HepG2 (cell line): ENCODE results near the gene EHBP1. TPM values are rescaled to one million over a fixed set of nuclear protein-coding genes. Genes with fewer than 3 reads are reported as not detected.

ENCODE experiments used
- FOXC1 ChIP-seq: sonication (generic); formaldehyde crosslinking; IDR thresholded peaks from 2 replicates; pipeline ENCODE4 v1.8.0; 2022; ENCODE audit warnings: mild to moderate bottlenecking, missing genetic modification reagents, borderline replicate concordance
- HNRNPK ChIP-seq: fragments of 200-400 bp; formaldehyde crosslinking; IDR thresholded peaks from 2 replicates; pipeline ENCODE4 v1.6.1; 2018; ENCODE audit warnings: low read length, low read depth, moderate library complexity, mild to moderate bottlenecking; ENCODE audit not compliant: poor library complexity, severe bottlenecking
- PHF8 ChIP-seq: sonication (generic); formaldehyde crosslinking; IDR thresholded peaks from 2 replicates; pipeline ENCODE4 v1.5.0; 2020; ENCODE audit warnings: missing genetic modification reagents
- SOX6 ChIP-seq, 2 experiments: fragments of 450-650 bp in 1 of 2; sonication (generic) in 1 of 2; formaldehyde crosslinking in 1 of 2; IDR thresholded peaks; 2 replicates each; pipeline versions ENCODE4 v1.4.0 to v1.6.1; 2017 to 2020; ENCODE audit warnings: antibody characterized with exemption in 1 of 2, mild to moderate bottlenecking in 1 of 2, missing genetic modification reagents in 1 of 2
- STAG1 ChIP-seq: sonication (generic); formaldehyde crosslinking; IDR thresholded peaks from 2 replicates; pipeline ENCODE4 v1.4.0; 2020; ENCODE audit warnings: missing genetic modification reagents
- YY1 ChIP-seq: IDR thresholded peaks from 2 replicates; pipeline ENCODE4 v1.6.1; 2011; ENCODE audit warnings: low read length, low read depth, moderate library complexity, mild to moderate bottlenecking; ENCODE audit not compliant: insufficient read depth, insufficient replicate concordance
- ZBTB3 ChIP-seq: sonication (generic); formaldehyde crosslinking; IDR thresholded peaks from 2 replicates; pipeline ENCODE4 v1.4.0; 2020; ENCODE audit warnings: low read depth, mild to moderate bottlenecking, moderate library complexity, missing genetic modification reagents, borderline replicate concordance
- ZNF354B ChIP-seq: sonication (generic); formaldehyde crosslinking; IDR thresholded peaks from 2 replicates; pipeline ENCODE4 v1.8.0; 2022; ENCODE audit warnings: mild to moderate bottlenecking, missing genetic modification reagents
- ZNF484 ChIP-seq: sonication (generic); formaldehyde crosslinking; IDR thresholded peaks from 2 replicates; pipeline ENCODE4 v1.5.1; 2020; ENCODE audit warnings: mild to moderate bottlenecking, low read depth, missing genetic modification reagents, borderline replicate concordance
- ZNF746 ChIP-seq: sonication (generic); formaldehyde crosslinking; IDR thresholded peaks from 2 replicates; pipeline ENCODE4 v1.8.0; 2022; ENCODE audit warnings: mild to moderate bottlenecking, missing genetic modification reagents
- ZNF768 ChIP-seq: sonication (generic); formaldehyde crosslinking; IDR thresholded peaks from 2 replicates; pipeline ENCODE4 v1.4.0; 2020; ENCODE audit warnings: missing genetic modification reagents
- ZNF883 ChIP-seq: sonication (generic); formaldehyde crosslinking; IDR thresholded peaks from 2 replicates; pipeline ENCODE4 v1.5.1; 2020; ENCODE audit warnings: mild to moderate bottlenecking, missing genetic modification reagents; ENCODE audit errors: not compliant biosample characterization
- ZSCAN12 ChIP-seq: sonication (generic); formaldehyde crosslinking; IDR thresholded peaks from 2 replicates; pipeline ENCODE4 v1.9.0; 2021; ENCODE audit warnings: mild to moderate bottlenecking, missing genetic modification reagents
- polyA plus RNA-seq, 8 experiments: library from polyadenylated mRNA; depleted of rRNA in 3 of 8; stranded (reverse) in 7 of 8; unstranded in 1 of 8; fragments of >200 nt; fragmentation: Illumina TruSeq in 4 of 8; extraction: Trizol in 4 of 8; gene quantifications; 2 replicates each; pipeline versions ENCODE4 v1.2.1 to v1.2.3, GENCODE V29; 2011 to 2016; ENCODE audit warnings: low read depth in 4 of 8, missing spikeins in 1 of 8, mixed read lengths in 1 of 8; ENCODE audit not compliant: insufficient read depth in 1 of 8
- total RNA-seq, 5 experiments: library from RNA; depleted of rRNA; stranded (reverse); fragments of >200 nt; fragmentation: Illumina TruSeq; extraction: Trizol; gene quantifications; 2 replicates each; pipeline ENCODE4 v1.2.3, GENCODE V29; 2016; ENCODE audit warnings: low read depth in 1 of 5
- TF ChIP-seq, protein P1 (sequence below): sonication (generic); formaldehyde crosslinking; IDR thresholded peaks from 2 replicates; pipeline ENCODE4 v1.4.0; 2020; ENCODE audit warnings: missing genetic modification reagents
- TF ChIP-seq, protein P2 (sequence below): sonication (generic); formaldehyde crosslinking; IDR thresholded peaks from 2 replicates; pipeline ENCODE4 v1.4.0; 2020; ENCODE audit warnings: missing genetic modification reagents
- TF ChIP-seq, protein P3 (sequence below): IDR thresholded peaks from 2 replicates; pipeline ENCODE4 v1.6.1; 2018; ENCODE audit warnings: missing genetic modification reagents
- TF ChIP-seq, protein P4 (sequence below): sonication (generic); formaldehyde crosslinking; IDR thresholded peaks from 2 replicates; pipeline ENCODE4 v1.9.0; 2022; ENCODE audit warnings: missing genetic modification reagents, mild to moderate bottlenecking, borderline replicate concordance
- TF ChIP-seq, protein P5 (sequence below): sonication (generic); formaldehyde crosslinking; IDR thresholded peaks from 2 replicates; pipeline ENCODE4 v1.4.0; 2020; ENCODE audit warnings: missing genetic modification reagents

The EHBP1 gene
- total and polyA plus RNA-seq, 2 of the 13 experiments (the other 11 are each of a cell fraction or from before 2014, with no cell fraction given), result 93.5 to 146 TPM

DNA sequence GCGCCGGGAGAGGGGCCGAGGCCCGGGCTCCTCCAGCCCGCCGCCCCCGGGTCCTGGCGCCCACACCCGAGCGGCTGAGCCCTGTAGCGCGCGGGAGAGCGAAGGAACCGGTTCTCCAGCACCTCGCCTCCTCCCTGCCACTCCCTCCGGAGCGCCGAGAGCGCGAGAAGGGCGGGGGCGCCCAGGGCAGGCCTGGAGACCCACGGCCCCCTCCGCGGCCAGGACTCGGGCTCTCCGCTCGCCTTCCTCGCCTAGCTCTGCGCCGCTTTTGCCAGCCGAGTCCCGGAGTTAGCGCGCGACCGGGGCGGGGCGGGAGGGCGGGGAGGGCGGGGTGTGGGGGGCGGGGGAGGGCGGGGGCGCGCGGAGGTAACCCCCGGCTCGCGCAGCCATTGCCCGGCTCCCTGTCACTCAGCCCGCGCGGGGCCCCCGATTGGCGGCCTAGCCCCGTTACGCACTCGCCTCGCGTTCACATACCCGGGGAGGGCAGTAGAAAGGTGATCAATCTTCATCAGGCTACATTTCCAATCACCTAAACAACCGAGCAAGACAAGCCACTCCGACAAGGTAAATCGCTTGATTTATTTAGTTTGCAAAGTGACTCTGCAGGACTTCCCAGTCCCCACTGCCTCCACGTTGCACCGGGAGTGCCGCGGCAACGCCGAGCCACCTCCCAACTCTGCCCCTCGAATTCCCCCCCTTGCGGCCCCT lies 345.0 kb downstream of the EHBP1 start, which contains the start of gene OTX1 (continued):
- TF ChIP-seq, protein P1, sequence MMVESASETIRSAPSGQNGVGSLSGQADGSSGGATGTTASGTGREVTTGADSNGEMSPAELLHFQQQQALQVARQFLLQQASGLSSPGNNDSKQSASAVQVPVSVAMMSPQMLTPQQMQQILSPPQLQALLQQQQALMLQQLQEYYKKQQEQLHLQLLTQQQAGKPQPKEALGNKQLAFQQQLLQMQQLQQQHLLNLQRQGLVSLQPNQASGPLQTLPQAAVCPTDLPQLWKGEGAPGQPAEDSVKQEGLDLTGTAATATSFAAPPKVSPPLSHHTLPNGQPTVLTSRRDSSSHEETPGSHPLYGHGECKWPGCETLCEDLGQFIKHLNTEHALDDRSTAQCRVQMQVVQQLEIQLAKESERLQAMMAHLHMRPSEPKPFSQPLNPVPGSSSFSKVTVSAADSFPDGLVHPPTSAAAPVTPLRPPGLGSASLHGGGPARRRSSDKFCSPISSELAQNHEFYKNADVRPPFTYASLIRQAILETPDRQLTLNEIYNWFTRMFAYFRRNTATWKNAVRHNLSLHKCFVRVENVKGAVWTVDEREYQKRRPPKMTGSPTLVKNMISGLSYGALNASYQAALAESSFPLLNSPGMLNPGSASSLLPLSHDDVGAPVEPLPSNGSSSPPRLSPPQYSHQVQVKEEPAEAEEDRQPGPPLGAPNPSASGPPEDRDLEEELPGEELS, result peak; percentile 14; the same call in 1 of the 2 replicates
- TF ChIP-seq PHF8 (CRISPR knock-in tag) (peak; percentile 80), ZNF883 (peak; percentile 44), HNRNPK (peak; percentile 92), FOXC1 (CRISPR knock-in tag) (no peak), STAG1 (CRISPR knock-in tag) (peak; percentile 26; the same call in 1 of the 2 replicates), YY1 (peak; percentile 64), ZNF354B (0 out of 2 replicates have a peak, but pooled peaks have one; percentile 42), ZNF746 (no peak), ZSCAN12 (peak; percentile 51; the same call in 1 of the 2 replicates), ZNF768 (CRISPR knock-in tag) (peak; percentile 71; the same call in 1 of the 2 replicates), SOX6 (IDR thresholded peaks at IDR 0.05) (no peak), SOX6 (CRISPR knock-in tag; IDR thresholded peaks at IDR 0.05) (no peak), ZNF484 (CRISPR knock-in tag) (no peak), ZBTB3 (CRISPR knock-in tag) (no peak)
- TF ChIP-seq, protein P2, sequence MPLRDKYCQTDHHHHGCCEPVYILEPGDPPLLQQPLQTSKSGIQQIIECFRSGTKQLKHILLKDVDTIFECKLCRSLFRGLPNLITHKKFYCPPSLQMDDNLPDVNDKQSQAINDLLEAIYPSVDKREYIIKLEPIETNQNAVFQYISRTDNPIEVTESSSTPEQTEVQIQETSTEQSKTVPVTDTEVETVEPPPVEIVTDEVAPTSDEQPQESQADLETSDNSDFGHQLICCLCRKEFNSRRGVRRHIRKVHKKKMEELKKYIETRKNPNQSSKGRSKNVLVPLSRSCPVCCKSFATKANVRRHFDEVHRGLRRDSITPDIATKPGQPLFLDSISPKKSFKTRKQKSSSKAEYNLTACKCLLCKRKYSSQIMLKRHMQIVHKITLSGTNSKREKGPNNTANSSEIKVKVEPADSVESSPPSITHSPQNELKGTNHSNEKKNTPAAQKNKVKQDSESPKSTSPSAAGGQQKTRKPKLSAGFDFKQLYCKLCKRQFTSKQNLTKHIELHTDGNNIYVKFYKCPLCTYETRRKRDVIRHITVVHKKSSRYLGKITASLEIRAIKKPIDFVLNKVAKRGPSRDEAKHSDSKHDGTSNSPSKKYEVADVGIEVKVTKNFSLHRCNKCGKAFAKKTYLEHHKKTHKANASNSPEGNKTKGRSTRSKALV, result peak; percentile 56; the same call in 1 of the 2 replicates
- TF ChIP-seq, protein P3, sequence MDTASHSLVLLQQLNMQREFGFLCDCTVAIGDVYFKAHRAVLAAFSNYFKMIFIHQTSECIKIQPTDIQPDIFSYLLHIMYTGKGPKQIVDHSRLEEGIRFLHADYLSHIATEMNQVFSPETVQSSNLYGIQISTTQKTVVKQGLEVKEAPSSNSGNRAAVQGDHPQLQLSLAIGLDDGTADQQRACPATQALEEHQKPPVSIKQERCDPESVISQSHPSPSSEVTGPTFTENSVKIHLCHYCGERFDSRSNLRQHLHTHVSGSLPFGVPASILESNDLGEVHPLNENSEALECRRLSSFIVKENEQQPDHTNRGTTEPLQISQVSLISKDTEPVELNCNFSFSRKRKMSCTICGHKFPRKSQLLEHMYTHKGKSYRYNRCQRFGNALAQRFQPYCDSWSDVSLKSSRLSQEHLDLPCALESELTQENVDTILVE (CRISPR knock-in tag), result no peak
- TF ChIP-seq, protein P4, sequence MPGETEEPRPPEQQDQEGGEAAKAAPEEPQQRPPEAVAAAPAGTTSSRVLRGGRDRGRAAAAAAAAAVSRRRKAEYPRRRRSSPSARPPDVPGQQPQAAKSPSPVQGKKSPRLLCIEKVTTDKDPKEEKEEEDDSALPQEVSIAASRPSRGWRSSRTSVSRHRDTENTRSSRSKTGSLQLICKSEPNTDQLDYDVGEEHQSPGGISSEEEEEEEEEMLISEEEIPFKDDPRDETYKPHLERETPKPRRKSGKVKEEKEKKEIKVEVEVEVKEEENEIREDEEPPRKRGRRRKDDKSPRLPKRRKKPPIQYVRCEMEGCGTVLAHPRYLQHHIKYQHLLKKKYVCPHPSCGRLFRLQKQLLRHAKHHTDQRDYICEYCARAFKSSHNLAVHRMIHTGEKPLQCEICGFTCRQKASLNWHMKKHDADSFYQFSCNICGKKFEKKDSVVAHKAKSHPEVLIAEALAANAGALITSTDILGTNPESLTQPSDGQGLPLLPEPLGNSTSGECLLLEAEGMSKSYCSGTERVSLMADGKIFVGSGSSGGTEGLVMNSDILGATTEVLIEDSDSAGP (CRISPR knock-in tag), result peak; percentile 85
- TF ChIP-seq, protein P5, sequence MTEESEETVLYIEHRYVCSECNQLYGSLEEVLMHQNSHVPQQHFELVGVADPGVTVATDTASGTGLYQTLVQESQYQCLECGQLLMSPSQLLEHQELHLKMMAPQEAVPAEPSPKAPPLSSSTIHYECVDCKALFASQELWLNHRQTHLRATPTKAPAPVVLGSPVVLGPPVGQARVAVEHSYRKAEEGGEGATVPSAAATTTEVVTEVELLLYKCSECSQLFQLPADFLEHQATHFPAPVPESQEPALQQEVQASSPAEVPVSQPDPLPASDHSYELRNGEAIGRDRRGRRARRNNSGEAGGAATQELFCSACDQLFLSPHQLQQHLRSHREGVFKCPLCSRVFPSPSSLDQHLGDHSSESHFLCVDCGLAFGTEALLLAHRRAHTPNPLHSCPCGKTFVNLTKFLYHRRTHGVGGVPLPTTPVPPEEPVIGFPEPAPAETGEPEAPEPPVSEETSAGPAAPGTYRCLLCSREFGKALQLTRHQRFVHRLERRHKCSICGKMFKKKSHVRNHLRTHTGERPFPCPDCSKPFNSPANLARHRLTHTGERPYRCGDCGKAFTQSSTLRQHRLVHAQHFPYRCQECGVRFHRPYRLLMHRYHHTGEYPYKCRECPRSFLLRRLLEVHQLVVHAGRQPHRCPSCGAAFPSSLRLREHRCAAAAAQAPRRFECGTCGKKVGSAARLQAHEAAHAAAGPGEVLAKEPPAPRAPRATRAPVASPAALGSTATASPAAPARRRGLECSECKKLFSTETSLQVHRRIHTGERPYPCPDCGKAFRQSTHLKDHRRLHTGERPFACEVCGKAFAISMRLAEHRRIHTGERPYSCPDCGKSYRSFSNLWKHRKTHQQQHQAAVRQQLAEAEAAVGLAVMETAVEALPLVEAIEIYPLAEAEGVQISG, result peak; percentile 73
